Measurements from ENCODE around the gene LAMTOR3.

DNA sequence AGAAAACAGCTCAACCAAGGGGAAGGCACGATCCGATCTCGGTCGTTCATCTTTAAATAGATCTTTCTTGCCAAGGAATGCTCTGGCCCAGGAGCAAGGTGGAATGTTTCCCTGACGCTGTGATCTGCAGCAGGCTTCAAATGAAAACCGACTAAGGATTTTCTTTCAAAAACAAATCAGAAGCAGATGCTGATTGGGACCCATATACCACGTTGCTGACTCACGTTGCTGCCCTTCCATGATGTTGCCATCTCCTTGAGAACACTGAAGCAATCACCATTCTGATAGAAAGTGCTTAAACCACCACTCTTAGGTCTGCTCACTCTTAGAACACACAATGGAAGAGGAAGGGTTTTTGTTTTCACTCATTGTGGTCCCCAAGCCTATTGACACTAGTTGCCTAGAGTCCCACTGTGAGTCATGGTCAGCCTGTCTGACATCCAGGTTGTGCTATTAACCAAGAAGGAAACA lies 26.1 kb downstream of the LAMTOR3 start:
- TF ChIP-seq CTCF (IDR thresholded peaks at IDR 0.05) = no peak
- no peak for TF ChIP-seq POLR2A (IDR thresholded peaks at IDR 0.05)

Data from lower leg skin (tissue), 3 donors.